ENCODE results near the gene AFG3L2. TPM values are rescaled to one million over a fixed set of nuclear protein-coding genes. Genes with fewer than 3 reads are reported as not detected.

The AFG3L2 gene
- total RNA-seq, 1 donor from 2014 or later, result 136 TPM

- TF ChIP-seq, protein P1, sequence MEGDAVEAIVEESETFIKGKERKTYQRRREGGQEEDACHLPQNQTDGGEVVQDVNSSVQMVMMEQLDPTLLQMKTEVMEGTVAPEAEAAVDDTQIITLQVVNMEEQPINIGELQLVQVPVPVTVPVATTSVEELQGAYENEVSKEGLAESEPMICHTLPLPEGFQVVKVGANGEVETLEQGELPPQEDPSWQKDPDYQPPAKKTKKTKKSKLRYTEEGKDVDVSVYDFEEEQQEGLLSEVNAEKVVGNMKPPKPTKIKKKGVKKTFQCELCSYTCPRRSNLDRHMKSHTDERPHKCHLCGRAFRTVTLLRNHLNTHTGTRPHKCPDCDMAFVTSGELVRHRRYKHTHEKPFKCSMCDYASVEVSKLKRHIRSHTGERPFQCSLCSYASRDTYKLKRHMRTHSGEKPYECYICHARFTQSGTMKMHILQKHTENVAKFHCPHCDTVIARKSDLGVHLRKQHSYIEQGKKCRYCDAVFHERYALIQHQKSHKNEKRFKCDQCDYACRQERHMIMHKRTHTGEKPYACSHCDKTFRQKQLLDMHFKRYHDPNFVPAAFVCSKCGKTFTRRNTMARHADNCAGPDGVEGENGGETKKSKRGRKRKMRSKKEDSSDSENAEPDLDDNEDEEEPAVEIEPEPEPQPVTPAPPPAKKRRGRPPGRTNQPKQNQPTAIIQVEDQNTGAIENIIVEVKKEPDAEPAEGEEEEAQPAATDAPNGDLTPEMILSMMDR (IDR thresholded peaks at IDR 0.05; ENCODE audit: borderline replicate concordance), result no peak
- Histone ChIP-seq H3K36me3 (peaks cover 94% of the 10 kb centered on the region), H3K27ac (replicated peaks) (no peak overlapping the region), H3K9me3 (replicated peaks) (no peaks in the 10 kb centered on the region), H3K4me3 (no peak overlapping the region), H3K4me1 (peaks cover 27% of the 10 kb centered on the region), H3K27me3 (ENCODE audit: low read depth) (no peaks in the 10 kb centered on the region)
- intact Hi-C loops (cut with micrococcal nuclease), result no loop called here
- no peak for DNase-seq
Measured at GRCh38 chr18:12342661-12343060, 34.4 kb downstream of the AFG3L2 start.

DNA sequence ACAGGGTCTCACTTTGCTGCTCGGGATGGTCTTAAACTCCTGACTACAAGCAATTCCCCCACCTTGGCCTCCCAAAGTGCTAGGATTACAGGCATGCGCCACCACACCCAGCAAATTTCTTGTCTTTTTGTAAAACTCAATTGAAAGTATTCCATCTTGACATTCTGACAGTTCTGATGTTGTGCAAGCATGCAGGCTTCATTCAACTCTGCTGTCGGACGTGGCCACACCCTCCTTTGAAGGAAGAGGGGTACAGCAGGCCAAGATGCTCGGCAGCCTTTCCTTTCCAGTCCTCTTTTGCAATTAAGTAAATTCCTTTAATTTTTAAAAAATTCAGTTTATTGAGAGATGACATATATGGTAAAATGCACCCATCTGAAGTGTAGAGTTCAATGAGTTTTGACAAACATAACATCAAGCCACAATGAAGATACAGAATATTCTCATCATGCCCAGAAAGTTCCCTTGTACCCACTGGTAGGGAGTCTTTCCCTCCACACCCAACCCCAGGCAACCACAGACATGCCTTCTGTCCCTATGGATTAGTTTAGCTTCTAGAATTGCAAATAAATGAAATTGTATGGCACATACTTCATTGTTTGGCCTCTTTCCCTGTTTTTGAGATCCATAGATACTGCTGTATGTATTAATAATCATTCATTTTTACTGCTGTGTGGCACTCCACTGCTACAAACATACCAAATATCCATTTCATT, 35.9 kb downstream of the AFG3L2 start:
- Histone ChIP-seq H3K36me3 (peaks cover 94% of the 10 kb centered on the region), H3K9me3 (replicated peaks) (no peaks in the 10 kb centered on the region), H3K4me1 (peaks cover 43% of the 10 kb centered on the region), H3K27ac (replicated peaks) (no peak overlapping the region), H3K27me3 (ENCODE audit: low read depth) (no peaks in the 10 kb centered on the region), H3K4me3 (no peak overlapping the region)
- TF ChIP-seq, protein P1 (IDR thresholded peaks at IDR 0.05; ENCODE audit: borderline replicate concordance), result no peak
- DNase-seq, result no peak
- intact Hi-C loops (cut with micrococcal nuclease), result no loop called here

DNA sequence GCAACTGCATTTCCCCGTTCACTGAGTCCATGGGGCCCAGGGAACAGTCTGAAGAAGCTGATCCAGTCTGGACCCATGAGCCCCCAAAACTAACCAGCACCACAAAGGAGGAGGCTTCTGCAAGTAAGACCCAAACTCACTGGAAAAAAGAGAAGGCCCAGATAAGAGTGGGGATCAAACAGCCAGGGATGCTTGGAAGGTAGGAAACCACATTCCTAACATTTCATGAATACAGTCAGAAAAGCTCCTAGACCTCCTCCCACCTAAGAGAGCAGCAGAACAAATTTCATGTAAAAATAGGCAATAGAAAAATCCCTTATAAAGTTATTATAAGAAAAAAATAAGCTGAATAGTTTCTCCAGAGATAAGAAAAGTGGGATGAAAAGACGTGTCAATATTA, 38.6 kb downstream of the AFG3L2 start:
- H3K27me3 ChIP-seq (ENCODE audit: low read depth), result no peaks in the 10 kb centered on the region
- TF ChIP-seq, protein P1 (IDR thresholded peaks at IDR 0.05; ENCODE audit: borderline replicate concordance), result no peak
- peak overlapping the region; percentile 73 for H3K27ac ChIP-seq (replicated peaks)
- intact Hi-C loops (cut with micrococcal nuclease), result no loop called here
- no peaks in the 10 kb centered on the region for H3K9me3 ChIP-seq (replicated peaks)
- H3K36me3 ChIP-seq, result peaks cover 92% of the 10 kb centered on the region
- peaks cover 64% of the 10 kb centered on the region for H3K4me1 ChIP-seq
- no peak overlapping the region for H3K4me3 ChIP-seq
- no peak for DNase-seq

DNA sequence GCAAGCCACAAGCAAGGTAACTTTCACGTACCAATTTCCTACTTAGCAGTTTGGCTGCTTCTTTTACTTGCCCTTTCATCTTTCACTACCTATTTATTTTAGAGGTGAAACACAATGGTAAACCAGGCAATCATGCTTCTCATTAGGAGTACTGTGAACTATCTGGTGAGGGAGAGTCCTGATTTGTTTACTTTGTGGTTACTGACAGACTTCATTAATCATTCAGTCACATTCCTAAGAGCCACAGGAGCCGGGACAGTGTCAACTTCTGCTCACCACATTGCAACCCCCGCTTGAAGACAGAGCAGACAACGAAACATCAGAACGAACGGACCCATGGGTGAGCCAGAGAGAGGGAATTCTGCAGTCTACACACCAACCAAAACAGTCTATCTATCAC, 40.1 kb downstream of the AFG3L2 start:
- H3K4me1 ChIP-seq, result peaks cover 64% of the 10 kb centered on the region
- intact Hi-C loops (cut with micrococcal nuclease), result no loop called here
- H3K4me3 ChIP-seq, result no peak overlapping the region
- H3K27ac ChIP-seq (replicated peaks), result peak overlapping the region; percentile 73
- TF ChIP-seq, protein P1 (IDR thresholded peaks at IDR 0.05; ENCODE audit: borderline replicate concordance), result no peak
- peaks cover 81% of the 10 kb centered on the region for H3K36me3 ChIP-seq
- H3K9me3 ChIP-seq (replicated peaks), result no peaks in the 10 kb centered on the region
- no peak for DNase-seq
- H3K27me3 ChIP-seq (ENCODE audit: low read depth), result no peaks in the 10 kb centered on the region

DNA sequence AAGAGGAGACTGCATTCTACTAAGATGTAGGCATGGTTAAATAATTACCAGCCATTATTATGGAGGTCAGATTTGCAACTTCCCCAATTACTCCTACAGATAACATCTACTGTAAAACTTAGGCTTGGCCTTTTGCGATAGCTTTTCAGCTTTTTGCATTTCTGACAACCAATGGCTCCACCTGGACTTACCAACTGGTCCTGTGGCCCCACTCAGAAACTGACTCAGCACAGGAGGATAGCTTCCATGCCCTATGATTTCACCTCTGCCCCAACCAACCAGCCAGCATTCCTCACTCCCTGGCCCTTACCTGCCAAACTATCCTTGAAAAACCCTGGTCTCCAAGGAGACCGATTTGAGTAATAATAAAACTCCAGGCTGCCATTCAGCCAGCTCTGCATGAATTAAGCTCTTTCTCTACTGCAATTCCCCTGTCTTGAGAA, 40.8 kb downstream of the AFG3L2 start:
- peaks cover 83% of the 10 kb centered on the region for H3K36me3 ChIP-seq
- no peaks in the 10 kb centered on the region for H3K9me3 ChIP-seq (replicated peaks)
- TF ChIP-seq, protein P1 (IDR thresholded peaks at IDR 0.05; ENCODE audit: borderline replicate concordance), result no peak
- no peak overlapping the region for H3K4me3 ChIP-seq
- H3K27ac ChIP-seq (replicated peaks), result peak overlapping the region; percentile 73
- no peak for DNase-seq
- H3K27me3 ChIP-seq (ENCODE audit: low read depth), result no peaks in the 10 kb centered on the region
- peaks cover 64% of the 10 kb centered on the region for H3K4me1 ChIP-seq
- intact Hi-C loops (cut with micrococcal nuclease), result no loop called here

Data from left ventricle myocardium inferior (tissue), 1 donor.